GM23338 (cell line): ENCODE measurements around the gene DPH5. TPM values are rescaled to one million over a fixed set of nuclear protein-coding genes. Genes with fewer than 3 reads are reported as not detected.

ENCODE experiments used
- ATAC-seq: fragments of 200-7000 bp; cut with Tn5 transposase; 3 replicates; pipeline ENCODE4 v1.9.1; 2020
- DNase-seq: peaks from one replicate; pipeline ENCODE4 v3.0.0-alpha.2; 2015; ENCODE audit warnings: low spot score
- H2AFZ ChIP-seq: fragments of 200-600 bp; sonication (generic); 2 replicates; pipeline ENCODE4 v1.8.0; 2016; ENCODE audit warnings: antibody characterized with exemption, mild to moderate bottlenecking, moderate library complexity
- H3F3A ChIP-seq: fragments of 200-600 bp; sonication (generic); replicated peaks from 2 replicates; pipeline ENCODE4 v1.8.0; 2017; ENCODE audit warnings: antibody characterized with exemption, mixed run types, low read depth
- H3K27ac ChIP-seq: fragments of 200-600 bp; sonication (generic); 2 replicates; pipeline ENCODE4 v1.6.1; 2016; ENCODE audit warnings: low read depth
- H3K27me3 ChIP-seq: fragments of 200-600 bp; sonication (generic); 2 replicates; pipeline ENCODE4 v1.8.0; 2016; ENCODE audit warnings: mild to moderate bottlenecking, mixed run types, moderate library complexity; ENCODE audit not compliant: insufficient read depth
- H3K36me3 ChIP-seq: fragments of 200-600 bp; sonication (generic); 2 replicates; pipeline ENCODE4 v1.8.0; 2016; ENCODE audit warnings: mild to moderate bottlenecking; ENCODE audit not compliant: insufficient read depth
- H3K4me1 ChIP-seq: fragments of 200-600 bp; sonication (generic); 2 replicates; pipeline ENCODE4 v1.8.0; 2016; ENCODE audit warnings: mild to moderate bottlenecking, moderate library complexity; ENCODE audit not compliant: insufficient read depth
- H3K4me2 ChIP-seq: fragments of 200-600 bp; sonication (generic); 2 replicates; pipeline ENCODE4 v1.7.1; 2017; ENCODE audit warnings: mixed run types
- H3K4me3 ChIP-seq: fragments of 200-600 bp; sonication (generic); 2 replicates; pipeline ENCODE4 v1.6.1; 2016; ENCODE audit warnings: mixed run types
- H3K79me2 ChIP-seq: fragments of 200-600 bp; sonication (generic); replicated peaks from 2 replicates; pipeline ENCODE4 v1.8.0; 2017; ENCODE audit warnings: mild to moderate bottlenecking; ENCODE audit not compliant: insufficient read depth
- H3K9me2 ChIP-seq: fragments of 200-600 bp; sonication (generic); 2 replicates; pipeline ENCODE4 v1.8.0; 2017; ENCODE audit not compliant: insufficient read depth
- H4K20me1 ChIP-seq: fragments of 200-600 bp; sonication (generic); replicated peaks from 2 replicates; pipeline ENCODE4 v1.8.0; 2017; ENCODE audit warnings: mild to moderate bottlenecking; ENCODE audit not compliant: insufficient read depth
- H3K27ac Mint-ChIP-seq: 2 replicates; pipeline ENCODE4 v1.8.0; 2020; ENCODE audit warnings: inconsistent platforms, mild to moderate bottlenecking, moderate library complexity, mixed read lengths
- H3K27me3 Mint-ChIP-seq: 3 replicates; pipeline ENCODE4 v1.8.0; 2022; ENCODE audit warnings: low read depth, mild to moderate bottlenecking, moderate library complexity, mixed read lengths, inconsistent platforms; ENCODE audit not compliant: insufficient read depth, poor library complexity
- H3K36me3 Mint-ChIP-seq: 3 replicates; pipeline ENCODE4 v1.8.0; 2021; ENCODE audit warnings: low read depth, mild to moderate bottlenecking, inconsistent platforms, moderate library complexity, mixed read lengths
- H3K4me1 Mint-ChIP-seq: 3 replicates; pipeline ENCODE4 v1.8.0; 2020; ENCODE audit warnings: mild to moderate bottlenecking, inconsistent platforms, mixed read lengths
- H3K4me3 Mint-ChIP-seq: 3 replicates; pipeline ENCODE4 v1.8.0; 2021; ENCODE audit warnings: moderate library complexity, mild to moderate bottlenecking, inconsistent platforms, mixed read lengths
- H3K9me3 Mint-ChIP-seq: 3 replicates; pipeline ENCODE4 v1.8.0; 2020; ENCODE audit warnings: moderate library complexity, mild to moderate bottlenecking, inconsistent platforms, mixed read lengths
- CREB1 ChIP-seq: fragments of 250-450 bp; sonication (Bioruptor Pico); IDR thresholded peaks from 2 replicates; pipeline ENCODE4 v1.5.0; 2020; ENCODE audit warnings: low read depth, mild to moderate bottlenecking, moderate library complexity
- EZH2 ChIP-seq: fragments of 200-600 bp; sonication (generic); IDR thresholded peaks from one replicate; pipeline ENCODE4 v1.8.0; 2017; ENCODE audit warnings: antibody characterized with exemption, mild to moderate bottlenecking, low read depth; ENCODE audit not compliant: unreplicated experiment
- EZH2phosphoT487 ChIP-seq: fragments of 200-600 bp; sonication (generic); IDR thresholded peaks from one replicate; pipeline ENCODE4 v1.8.1; 2018; ENCODE audit warnings: antibody characterized with exemption; ENCODE audit not compliant: unreplicated experiment
- JUNB ChIP-seq: IDR thresholded peaks from one replicate; pipeline ENCODE4 v1.6.1; 2016; ENCODE audit warnings: antibody characterized with exemption; ENCODE audit not compliant: unreplicated experiment
- NANOG ChIP-seq: IDR thresholded peaks from 2 replicates; pipeline ENCODE4 v1.6.1; 2016; ENCODE audit warnings: antibody characterized with exemption, borderline replicate concordance
- POLR2AphosphoS5 ChIP-seq: IDR thresholded peaks from 2 replicates; pipeline ENCODE4 v1.6.1; 2016; ENCODE audit warnings: antibody characterized with exemption, low read depth
- STAT1 ChIP-seq: IDR thresholded peaks from one replicate; pipeline ENCODE4 v1.6.1; 2016; ENCODE audit warnings: antibody characterized with exemption; ENCODE audit not compliant: unreplicated experiment
- ZNF114 ChIP-seq: fragments of 250-450 bp; sonication (Bioruptor Pico); IDR thresholded peaks from 2 replicates; pipeline ENCODE4 v1.5.0; 2020; ENCODE audit warnings: mild to moderate bottlenecking, moderate library complexity
- ZNF331 ChIP-seq: fragments of 250-450 bp; sonication (Bioruptor Pico); IDR thresholded peaks from 2 replicates; pipeline ENCODE4 v1.5.0; 2020; ENCODE audit warnings: low read depth, mild to moderate bottlenecking, moderate library complexity
- polyA plus RNA-seq: library from polyadenylated mRNA; unstranded; fragments of >200 nt; fragmentation: Nextera tagmentation; extraction: Ambion mirVana; gene quantifications from 2 replicates; pipeline ENCODE4 v1.2.1, GENCODE V29; 2016
- total RNA-seq: library from RNA; depleted of rRNA; stranded (reverse); fragments of >200 nt; shearing (Covaris generic); gene quantifications from 2 replicates; pipeline ENCODE4 v1.2.3, GENCODE V29; 2014
- TF ChIP-seq, protein P1 (sequence below): IDR thresholded peaks from 2 replicates; pipeline ENCODE4 v1.6.1; 2016; ENCODE audit warnings: antibody characterized with exemption
- TF ChIP-seq, protein P2 (sequence below): fragments of 250-450 bp; sonication (Bioruptor Pico); IDR thresholded peaks from 2 replicates; pipeline ENCODE4 v1.5.0; 2020; ENCODE audit warnings: mild to moderate bottlenecking, moderate library complexity
- TF ChIP-seq, protein P3 (sequence below), 2 experiments: fragments of 200-600 bp in 1 of 2; sonication (generic) in 1 of 2; conservative IDR thresholded peaks; 2 replicates each; pipeline versions ENCODE4 v1.5.1 to v1.6.1; 2016 to 2017; ENCODE audit warnings: antibody characterized with exemption in 2 of 2, low read depth in 2 of 2, mild to moderate bottlenecking in 2 of 2, moderate library complexity in 1 of 2
- TF ChIP-seq, protein P4 (sequence below): IDR thresholded peaks from one replicate; pipeline ENCODE4 v1.6.1; 2018; ENCODE audit warnings: antibody characterized with exemption; ENCODE audit not compliant: unreplicated experiment

Gene DPH5
- total and polyA plus RNA-seq, 2 experiments from 2014 or later: 50.6 to 53.5 TPM

DNA sequence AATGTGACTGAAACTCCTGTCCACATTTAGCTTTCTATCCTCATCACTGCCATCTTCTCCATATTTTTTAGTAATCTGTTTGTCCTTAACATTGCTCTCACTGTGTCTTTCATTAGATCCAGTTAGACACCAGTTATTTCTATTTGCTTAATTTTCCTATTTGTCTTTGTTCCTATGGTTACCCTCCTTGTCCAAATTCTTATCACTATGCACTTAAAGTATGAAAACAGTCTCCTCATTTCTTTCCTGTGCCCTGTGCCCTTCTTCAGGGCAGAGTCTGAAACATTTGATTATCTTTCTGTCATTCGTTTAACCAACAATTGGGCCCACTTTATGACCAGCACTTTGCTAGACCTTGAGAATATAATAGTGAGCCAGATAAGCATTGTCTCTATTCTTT lies 65.5 kb downstream of the DPH5 start:
- no peaks in the 10 kb centered on the region for H3F3A ChIP-seq
- H3K27ac ChIP-seq: no peak overlapping the region; the same call in 1 of the 2 replicates
- H3K79me2 ChIP-seq: no peaks in the 10 kb centered on the region; the same call in 1 of the 2 replicates
- Mint-ChIP-seq H3K27ac (no peak overlapping the region), H3K4me3 (no peak overlapping the region), H3K9me3 (no peaks in the 10 kb centered on the region), H3K27me3 (no peaks in the 10 kb centered on the region), H3K4me1 (peaks cover 2% of the 10 kb centered on the region; the same call in 2 of the 3 replicates), H3K36me3 (peaks cover 3% of the 10 kb centered on the region; the same call in 1 of the 3 replicates)
- no peaks in the 10 kb centered on the region for H3K27me3 ChIP-seq
- H3K4me2 ChIP-seq: no peak overlapping the region
- no peaks in the 10 kb centered on the region for H3K36me3 ChIP-seq
- no peak for ATAC-seq
- no peaks in the 10 kb centered on the region for H3K9me2 ChIP-seq
- no peak for TF ChIP-seq STAT1
- no peak for TF ChIP-seq JUNB
- TF ChIP-seq, protein P1, sequence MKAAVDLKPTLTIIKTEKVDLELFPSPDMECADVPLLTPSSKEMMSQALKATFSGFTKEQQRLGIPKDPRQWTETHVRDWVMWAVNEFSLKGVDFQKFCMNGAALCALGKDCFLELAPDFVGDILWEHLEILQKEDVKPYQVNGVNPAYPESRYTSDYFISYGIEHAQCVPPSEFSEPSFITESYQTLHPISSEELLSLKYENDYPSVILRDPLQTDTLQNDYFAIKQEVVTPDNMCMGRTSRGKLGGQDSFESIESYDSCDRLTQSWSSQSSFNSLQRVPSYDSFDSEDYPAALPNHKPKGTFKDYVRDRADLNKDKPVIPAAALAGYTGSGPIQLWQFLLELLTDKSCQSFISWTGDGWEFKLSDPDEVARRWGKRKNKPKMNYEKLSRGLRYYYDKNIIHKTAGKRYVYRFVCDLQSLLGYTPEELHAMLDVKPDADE: no peak
- no peak for TF ChIP-seq EZH2phosphoT487
- TF ChIP-seq NANOG: no peak
- TF ChIP-seq, protein P2, sequence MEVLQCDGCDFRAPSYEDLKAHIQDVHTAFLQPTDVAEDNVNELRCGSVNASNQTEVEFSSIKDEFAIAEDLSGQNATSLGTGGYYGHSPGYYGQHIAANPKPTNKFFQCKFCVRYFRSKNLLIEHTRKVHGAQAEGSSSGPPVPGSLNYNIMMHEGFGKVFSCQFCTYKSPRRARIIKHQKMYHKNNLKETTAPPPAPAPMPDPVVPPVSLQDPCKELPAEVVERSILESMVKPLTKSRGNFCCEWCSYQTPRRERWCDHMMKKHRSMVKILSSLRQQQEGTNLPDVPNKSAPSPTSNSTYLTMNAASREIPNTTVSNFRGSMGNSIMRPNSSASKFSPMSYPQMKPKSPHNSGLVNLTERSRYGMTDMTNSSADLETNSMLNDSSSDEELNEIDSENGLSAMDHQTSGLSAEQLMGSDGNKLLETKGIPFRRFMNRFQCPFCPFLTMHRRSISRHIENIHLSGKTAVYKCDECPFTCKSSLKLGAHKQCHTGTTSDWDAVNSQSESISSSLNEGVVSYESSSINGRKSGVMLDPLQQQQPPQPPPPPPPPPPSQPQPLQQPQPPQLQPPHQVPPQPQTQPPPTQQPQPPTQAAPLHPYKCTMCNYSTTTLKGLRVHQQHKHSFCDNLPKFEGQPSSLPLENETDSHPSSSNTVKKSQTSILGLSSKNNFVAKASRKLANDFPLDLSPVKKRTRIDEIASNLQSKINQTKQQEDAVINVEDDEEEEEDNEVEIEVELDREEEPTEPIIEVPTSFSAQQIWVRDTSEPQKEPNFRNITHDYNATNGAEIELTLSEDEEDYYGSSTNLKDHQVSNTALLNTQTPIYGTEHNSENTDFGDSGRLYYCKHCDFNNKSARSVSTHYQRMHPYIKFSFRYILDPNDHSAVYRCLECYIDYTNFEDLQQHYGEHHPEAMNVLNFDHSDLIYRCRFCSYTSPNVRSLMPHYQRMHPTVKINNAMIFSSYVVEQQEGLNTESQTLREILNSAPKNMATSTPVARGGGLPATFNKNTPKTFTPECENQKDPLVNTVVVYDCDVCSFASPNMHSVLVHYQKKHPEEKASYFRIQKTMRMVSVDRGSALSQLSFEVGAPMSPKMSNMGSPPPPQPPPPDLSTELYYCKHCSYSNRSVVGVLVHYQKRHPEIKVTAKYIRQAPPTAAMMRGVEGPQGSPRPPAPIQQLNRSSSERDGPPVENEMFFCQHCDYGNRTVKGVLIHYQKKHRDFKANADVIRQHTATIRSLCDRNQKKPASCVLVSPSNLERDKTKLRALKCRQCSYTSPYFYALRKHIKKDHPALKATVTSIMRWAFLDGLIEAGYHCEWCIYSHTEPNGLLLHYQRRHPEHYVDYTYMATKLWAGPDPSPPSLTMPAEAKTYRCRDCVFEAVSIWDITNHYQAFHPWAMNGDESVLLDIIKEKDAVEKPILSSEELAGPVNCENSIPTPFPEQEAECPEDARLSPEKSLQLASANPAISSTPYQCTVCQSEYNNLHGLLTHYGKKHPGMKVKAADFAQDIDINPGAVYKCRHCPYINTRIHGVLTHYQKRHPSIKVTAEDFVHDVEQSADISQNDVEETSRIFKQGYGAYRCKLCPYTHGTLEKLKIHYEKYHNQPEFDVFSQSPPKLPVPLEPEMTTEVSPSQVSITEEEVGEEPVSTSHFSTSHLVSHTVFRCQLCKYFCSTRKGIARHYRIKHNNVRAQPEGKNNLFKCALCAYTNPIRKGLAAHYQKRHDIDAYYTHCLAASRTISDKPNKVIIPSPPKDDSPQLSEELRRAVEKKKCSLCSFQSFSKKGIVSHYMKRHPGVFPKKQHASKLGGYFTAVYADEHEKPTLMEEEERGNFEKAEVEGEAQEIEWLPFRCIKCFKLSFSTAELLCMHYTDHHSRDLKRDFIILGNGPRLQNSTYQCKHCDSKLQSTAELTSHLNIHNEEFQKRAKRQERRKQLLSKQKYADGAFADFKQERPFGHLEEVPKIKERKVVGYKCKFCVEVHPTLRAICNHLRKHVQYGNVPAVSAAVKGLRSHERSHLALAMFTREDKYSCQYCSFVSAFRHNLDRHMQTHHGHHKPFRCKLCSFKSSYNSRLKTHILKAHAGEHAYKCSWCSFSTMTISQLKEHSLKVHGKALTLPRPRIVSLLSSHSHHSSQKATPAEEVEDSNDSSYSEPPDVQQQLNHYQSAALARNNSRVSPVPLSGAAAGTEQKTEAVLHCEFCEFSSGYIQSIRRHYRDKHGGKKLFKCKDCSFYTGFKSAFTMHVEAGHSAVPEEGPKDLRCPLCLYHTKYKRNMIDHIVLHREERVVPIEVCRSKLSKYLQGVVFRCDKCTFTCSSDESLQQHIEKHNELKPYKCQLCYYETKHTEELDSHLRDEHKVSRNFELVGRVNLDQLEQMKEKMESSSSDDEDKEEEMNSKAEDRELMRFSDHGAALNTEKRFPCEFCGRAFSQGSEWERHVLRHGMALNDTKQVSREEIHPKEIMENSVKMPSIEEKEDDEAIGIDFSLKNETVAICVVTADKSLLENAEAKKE (CRISPR knock-in tag): no peak
- TF ChIP-seq, protein P3, sequence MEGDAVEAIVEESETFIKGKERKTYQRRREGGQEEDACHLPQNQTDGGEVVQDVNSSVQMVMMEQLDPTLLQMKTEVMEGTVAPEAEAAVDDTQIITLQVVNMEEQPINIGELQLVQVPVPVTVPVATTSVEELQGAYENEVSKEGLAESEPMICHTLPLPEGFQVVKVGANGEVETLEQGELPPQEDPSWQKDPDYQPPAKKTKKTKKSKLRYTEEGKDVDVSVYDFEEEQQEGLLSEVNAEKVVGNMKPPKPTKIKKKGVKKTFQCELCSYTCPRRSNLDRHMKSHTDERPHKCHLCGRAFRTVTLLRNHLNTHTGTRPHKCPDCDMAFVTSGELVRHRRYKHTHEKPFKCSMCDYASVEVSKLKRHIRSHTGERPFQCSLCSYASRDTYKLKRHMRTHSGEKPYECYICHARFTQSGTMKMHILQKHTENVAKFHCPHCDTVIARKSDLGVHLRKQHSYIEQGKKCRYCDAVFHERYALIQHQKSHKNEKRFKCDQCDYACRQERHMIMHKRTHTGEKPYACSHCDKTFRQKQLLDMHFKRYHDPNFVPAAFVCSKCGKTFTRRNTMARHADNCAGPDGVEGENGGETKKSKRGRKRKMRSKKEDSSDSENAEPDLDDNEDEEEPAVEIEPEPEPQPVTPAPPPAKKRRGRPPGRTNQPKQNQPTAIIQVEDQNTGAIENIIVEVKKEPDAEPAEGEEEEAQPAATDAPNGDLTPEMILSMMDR (conservative IDR thresholded peaks at IDR 0.05; ENCODE audit: low read depth in 2 of 2): no peak
- TF ChIP-seq EZH2: no peak
- no peak for TF ChIP-seq ZNF114 (CRISPR knock-in tag)
- TF ChIP-seq, protein P4, sequence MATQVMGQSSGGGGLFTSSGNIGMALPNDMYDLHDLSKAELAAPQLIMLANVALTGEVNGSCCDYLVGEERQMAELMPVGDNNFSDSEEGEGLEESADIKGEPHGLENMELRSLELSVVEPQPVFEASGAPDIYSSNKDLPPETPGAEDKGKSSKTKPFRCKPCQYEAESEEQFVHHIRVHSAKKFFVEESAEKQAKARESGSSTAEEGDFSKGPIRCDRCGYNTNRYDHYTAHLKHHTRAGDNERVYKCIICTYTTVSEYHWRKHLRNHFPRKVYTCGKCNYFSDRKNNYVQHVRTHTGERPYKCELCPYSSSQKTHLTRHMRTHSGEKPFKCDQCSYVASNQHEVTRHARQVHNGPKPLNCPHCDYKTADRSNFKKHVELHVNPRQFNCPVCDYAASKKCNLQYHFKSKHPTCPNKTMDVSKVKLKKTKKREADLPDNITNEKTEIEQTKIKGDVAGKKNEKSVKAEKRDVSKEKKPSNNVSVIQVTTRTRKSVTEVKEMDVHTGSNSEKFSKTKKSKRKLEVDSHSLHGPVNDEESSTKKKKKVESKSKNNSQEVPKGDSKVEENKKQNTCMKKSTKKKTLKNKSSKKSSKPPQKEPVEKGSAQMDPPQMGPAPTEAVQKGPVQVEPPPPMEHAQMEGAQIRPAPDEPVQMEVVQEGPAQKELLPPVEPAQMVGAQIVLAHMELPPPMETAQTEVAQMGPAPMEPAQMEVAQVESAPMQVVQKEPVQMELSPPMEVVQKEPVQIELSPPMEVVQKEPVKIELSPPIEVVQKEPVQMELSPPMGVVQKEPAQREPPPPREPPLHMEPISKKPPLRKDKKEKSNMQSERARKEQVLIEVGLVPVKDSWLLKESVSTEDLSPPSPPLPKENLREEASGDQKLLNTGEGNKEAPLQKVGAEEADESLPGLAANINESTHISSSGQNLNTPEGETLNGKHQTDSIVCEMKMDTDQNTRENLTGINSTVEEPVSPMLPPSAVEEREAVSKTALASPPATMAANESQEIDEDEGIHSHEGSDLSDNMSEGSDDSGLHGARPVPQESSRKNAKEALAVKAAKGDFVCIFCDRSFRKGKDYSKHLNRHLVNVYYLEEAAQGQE: no peak
- no peak for TF ChIP-seq POLR2AphosphoS5
- TF ChIP-seq CREB1 (CRISPR knock-in tag): no peak
- TF ChIP-seq ZNF331: no peak
- peaks cover 3% of the 10 kb centered on the region for H3K4me1 ChIP-seq
- H4K20me1 ChIP-seq: no peaks in the 10 kb centered on the region
- no peak overlapping the region for H2AFZ ChIP-seq
- no peak for DNase-seq
- H3K4me3 ChIP-seq: no peak overlapping the region
